ENCODE data around the gene STMP1.

STMP1 gene

DNA sequence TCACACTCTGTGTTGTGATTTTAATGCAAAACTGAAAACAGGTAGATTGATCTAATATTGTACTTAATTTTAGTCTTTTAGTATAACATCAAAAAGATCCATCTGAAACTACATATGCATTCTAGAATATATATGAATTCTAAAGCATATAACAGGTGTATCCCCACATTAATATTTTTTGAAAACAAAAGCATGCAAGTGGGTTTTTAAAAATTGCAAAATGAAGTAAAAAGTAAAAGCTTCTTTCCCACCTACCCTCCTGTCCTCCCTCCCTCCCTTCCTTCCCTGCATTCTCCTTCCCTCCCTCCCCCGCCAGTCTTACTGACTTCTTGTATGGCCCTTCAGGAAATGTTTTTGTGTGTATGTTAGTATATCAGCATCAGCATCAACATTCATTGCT lies 14.6 kb upstream of the STMP1 start:
- no peak for FAIRE-seq
- TF ChIP-seq TAF1 (IDR thresholded peaks at IDR 0.05; ENCODE audit: borderline replicate concordance, low read depth, low read length) (no peak), POLR2A (IDR thresholded peaks at IDR 0.05; ENCODE audit: low read depth, low read length) (no peak), POLR2AphosphoS5 (IDR thresholded peaks at IDR 0.05; ENCODE audit: low read depth, low read length) (no peak)
- no peak for DNase-seq (ENCODE audit: insufficient read length)

DNA sequence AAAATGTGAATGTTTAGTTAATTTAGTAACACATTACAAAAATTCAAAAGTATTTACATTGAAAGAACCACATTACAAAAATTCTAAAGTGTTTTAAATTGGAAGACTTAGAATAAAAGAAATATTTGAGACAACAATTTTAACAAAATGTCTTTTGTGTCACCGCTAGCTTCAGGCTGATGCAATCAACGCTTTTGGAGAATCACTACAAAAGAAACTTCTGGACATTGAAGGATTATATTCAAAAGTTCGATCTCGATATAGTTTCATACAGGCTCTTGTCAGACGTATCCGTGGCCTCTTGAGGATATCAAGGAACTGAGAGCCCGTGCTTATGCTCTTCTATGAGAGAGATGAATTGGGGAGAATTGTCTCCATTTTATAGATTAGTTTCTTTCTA lies 14.1 kb upstream of the STMP1 start:
- TF ChIP-seq POLR2A (IDR thresholded peaks at IDR 0.05; ENCODE audit: low read depth, low read length) (no peak), TAF1 (IDR thresholded peaks at IDR 0.05; ENCODE audit: borderline replicate concordance, low read depth, low read length) (no peak), POLR2AphosphoS5 (IDR thresholded peaks at IDR 0.05; ENCODE audit: low read depth, low read length) (no peak)
- DNase-seq (ENCODE audit: insufficient read length) (no peak), FAIRE-seq (no peak)

- DNase-seq (ENCODE audit: insufficient read length) (no peak), FAIRE-seq (no peak)
- no peak for TF ChIP-seq POLR2AphosphoS5 (IDR thresholded peaks at IDR 0.05; ENCODE audit: low read depth, low read length)
- no peak for TF ChIP-seq POLR2A (IDR thresholded peaks at IDR 0.05; ENCODE audit: low read depth, low read length)
Observed at GRCh38 chr7:135650831-135651573, 11.3 kb upstream of the STMP1 start.

DNA sequence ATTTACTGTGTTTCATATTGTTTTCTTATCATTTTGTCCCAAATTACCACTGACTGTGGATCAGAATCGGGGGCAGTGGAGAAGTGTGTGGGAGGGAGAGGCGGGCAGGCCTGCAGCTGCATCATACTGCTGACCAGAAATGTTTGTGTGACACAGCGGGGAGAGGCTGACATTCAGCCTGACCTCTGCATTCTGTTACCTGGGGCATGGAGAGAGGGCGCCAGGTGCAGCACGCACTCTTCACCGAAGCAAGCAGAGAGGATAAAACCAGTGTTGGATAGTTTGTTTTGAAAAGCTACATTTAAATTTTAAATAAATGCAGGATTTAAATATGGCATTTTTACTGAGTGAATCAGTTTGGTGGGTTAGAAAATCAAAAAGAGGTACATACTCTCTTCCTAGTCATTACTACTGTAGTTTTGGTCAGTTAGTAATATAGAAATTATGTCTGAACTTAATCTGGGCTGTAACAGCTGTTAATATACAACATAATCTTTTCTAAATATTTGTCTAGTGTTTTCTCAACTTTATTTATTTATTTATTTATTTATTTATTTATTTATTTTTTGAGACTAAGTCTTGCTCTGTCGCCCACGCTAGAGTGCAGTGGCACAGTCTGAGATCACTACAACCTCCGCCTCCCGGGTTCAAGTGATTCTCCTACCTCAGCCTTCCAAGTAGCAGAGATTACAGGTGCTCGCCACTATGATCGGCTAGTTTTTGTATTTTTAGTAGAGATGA lies 8.8 kb upstream of the STMP1 start:
- FAIRE-seq (no peak), DNase-seq (ENCODE audit: insufficient read length) (no peak)
- TF ChIP-seq POLR2A (IDR thresholded peaks at IDR 0.05; ENCODE audit: low read depth, low read length) (no peak), POLR2AphosphoS5 (IDR thresholded peaks at IDR 0.05; ENCODE audit: low read depth, low read length) (no peak), TAF1 (IDR thresholded peaks at IDR 0.05; ENCODE audit: borderline replicate concordance, low read depth, low read length) (no peak)

- TF ChIP-seq POLR2A (IDR thresholded peaks at IDR 0.05; ENCODE audit: low read depth, low read length): no peak
- no peak for TF ChIP-seq TAF1 (IDR thresholded peaks at IDR 0.05; ENCODE audit: borderline replicate concordance, low read depth, low read length)
- no peak for TF ChIP-seq POLR2AphosphoS5 (IDR thresholded peaks at IDR 0.05; ENCODE audit: low read depth, low read length)
- DNase-seq (ENCODE audit: insufficient read length) (no peak), FAIRE-seq (no peak)
Observed at GRCh38 chr7:135658564-135658963, 3.8 kb upstream of the STMP1 start.

- DNase-seq (ENCODE audit: insufficient read length): no peak
- FAIRE-seq: no peak
- TF ChIP-seq TAF1 (IDR thresholded peaks at IDR 0.05; ENCODE audit: borderline replicate concordance, low read depth, low read length) (no peak), POLR2AphosphoS5 (IDR thresholded peaks at IDR 0.05; ENCODE audit: low read depth, low read length) (no peak), POLR2A (IDR thresholded peaks at IDR 0.05; ENCODE audit: low read depth, low read length) (no peak)
Observed at GRCh38 chr7:135659159-135659846, 3.0 kb upstream of the STMP1 start.

GRCh38 chr7:135661311-135662122 lies 797 bp upstream of the STMP1 start:
- no peak for TF ChIP-seq POLR2AphosphoS5 (IDR thresholded peaks at IDR 0.05; ENCODE audit: low read depth, low read length)
- no peak for TF ChIP-seq TAF1 (IDR thresholded peaks at IDR 0.05; ENCODE audit: borderline replicate concordance, low read depth, low read length)
- no peak for TF ChIP-seq POLR2A (IDR thresholded peaks at IDR 0.05; ENCODE audit: low read depth, low read length)
- DNase-seq (ENCODE audit: insufficient read length) (no peak), FAIRE-seq (no peak)

GRCh38 chr7:135662123-135662372 lies 266 bp upstream of the STMP1 start:
- DNase-seq (ENCODE audit: insufficient read length) (no peak), FAIRE-seq (no peak)
- TF ChIP-seq POLR2AphosphoS5 (IDR thresholded peaks at IDR 0.05; ENCODE audit: low read depth, low read length): no peak
- TF ChIP-seq TAF1 (IDR thresholded peaks at IDR 0.05; ENCODE audit: borderline replicate concordance, low read depth, low read length): no peak
- TF ChIP-seq POLR2A (IDR thresholded peaks at IDR 0.05; ENCODE audit: low read depth, low read length): no peak

DNA sequence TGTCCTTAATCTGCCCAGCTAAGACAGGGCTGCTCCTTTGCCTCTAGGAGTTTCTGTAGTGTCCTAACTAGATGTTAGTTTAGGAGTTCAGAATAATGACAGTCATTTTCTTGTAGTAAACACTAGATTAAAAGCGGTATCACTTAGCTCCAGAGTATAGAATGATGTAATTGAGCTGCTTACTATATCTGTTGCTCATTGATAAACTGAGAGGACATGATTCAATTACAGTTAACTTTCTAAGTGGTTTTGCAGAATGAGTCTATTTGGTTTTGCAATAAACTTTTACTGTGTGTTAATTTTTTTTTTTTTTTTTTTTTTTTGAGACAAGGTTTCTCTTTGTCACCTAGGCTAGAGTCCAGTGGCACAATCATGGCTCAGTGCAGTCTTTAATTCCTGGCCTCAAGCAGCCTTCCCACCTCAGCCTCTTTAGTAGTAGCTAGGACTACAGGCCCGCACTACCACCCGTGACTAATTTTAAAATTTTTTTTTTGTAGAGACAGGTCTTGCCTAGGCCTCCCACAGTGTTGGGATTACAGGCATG lies 1.8 kb downstream of the STMP1 start:
- TF ChIP-seq POLR2AphosphoS5 (IDR thresholded peaks at IDR 0.05; ENCODE audit: low read depth, low read length): no peak
- TF ChIP-seq POLR2A (IDR thresholded peaks at IDR 0.05; ENCODE audit: low read depth, low read length): no peak
- no peak for TF ChIP-seq TAF1 (IDR thresholded peaks at IDR 0.05; ENCODE audit: borderline replicate concordance, low read depth, low read length)
- FAIRE-seq: no peak

GRCh38 chr7:135665042-135665441 lies 2.7 kb downstream of the STMP1 start:
- TF ChIP-seq POLR2AphosphoS5 (IDR thresholded peaks at IDR 0.05; ENCODE audit: low read depth, low read length): no peak
- TF ChIP-seq TAF1 (IDR thresholded peaks at IDR 0.05; ENCODE audit: borderline replicate concordance, low read depth, low read length): no peak
- TF ChIP-seq POLR2A (IDR thresholded peaks at IDR 0.05; ENCODE audit: low read depth, low read length): no peak
- FAIRE-seq: no peak
- no peak for DNase-seq (ENCODE audit: insufficient read length)

More for the DNA sequence above, 1.8 kb downstream of the STMP1 start:
- no peak for DNase-seq (ENCODE audit: insufficient read length)

DNA sequence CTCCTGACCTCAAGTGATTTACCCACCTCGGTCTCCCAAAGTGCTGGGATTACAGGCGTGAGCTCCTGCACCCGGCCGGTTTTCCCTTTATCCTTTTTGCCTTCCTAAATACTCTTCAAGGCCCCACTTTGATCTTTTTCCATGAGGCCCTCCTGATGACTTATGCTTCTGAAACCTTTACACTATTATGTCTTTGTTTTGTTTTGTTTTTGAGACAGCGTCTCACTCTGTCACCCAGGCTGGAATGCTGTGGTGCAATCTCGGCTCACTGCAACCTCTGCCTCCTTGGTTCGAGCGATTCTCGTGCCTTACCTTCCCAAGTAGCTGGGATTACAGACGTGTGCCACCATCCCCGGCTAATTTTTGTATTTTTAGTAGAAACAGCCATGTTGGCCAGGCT lies 3.8 kb downstream of the STMP1 start:
- DNase-seq (ENCODE audit: insufficient read length) (no peak), FAIRE-seq (no peak)
- TF ChIP-seq TAF1 (IDR thresholded peaks at IDR 0.05; ENCODE audit: borderline replicate concordance, low read depth, low read length): no peak
- TF ChIP-seq POLR2AphosphoS5 (IDR thresholded peaks at IDR 0.05; ENCODE audit: low read depth, low read length): no peak
- TF ChIP-seq POLR2A (IDR thresholded peaks at IDR 0.05; ENCODE audit: low read depth, low read length): no peak

Measured in GM12892 (cell line).